Progenitor cell of endocrine pancreas (in vitro differentiated cells): Measurements from ENCODE around the gene EVI2B. TPM values are rescaled to one million over a fixed set of nuclear protein-coding genes. Genes with fewer than 3 reads are reported as not detected.
A peak's percentile ranks its signal among the peaks of the same experiment; 100 is the strongest.

Experiments used
- DNase-seq: peaks from one replicate; pipeline ENCODE4 v3.0.0; 2021; ENCODE audit warnings: low spot score; ENCODE audit not compliant: unreplicated experiment
- H3K27ac Mint-ChIP-seq: 2 replicates; pipeline ENCODE4 v1.8.0; 2021; ENCODE audit warnings: mild to moderate bottlenecking, moderate library complexity, mixed read lengths
- H3K27me3 Mint-ChIP-seq: 2 replicates; pipeline ENCODE4 v1.8.0; 2021; ENCODE audit warnings: mixed read lengths
- H3K36me3 Mint-ChIP-seq: 2 replicates; pipeline ENCODE4 v1.8.0; 2022; ENCODE audit warnings: mixed read lengths; ENCODE audit not compliant: insufficient read depth
- H3K4me1 Mint-ChIP-seq: 2 replicates; pipeline ENCODE4 v1.8.0; 2021; ENCODE audit warnings: low read depth, mixed read lengths
- H3K4me3 Mint-ChIP-seq: 2 replicates; pipeline ENCODE4 v1.8.0; 2021; ENCODE audit warnings: low read depth, mild to moderate bottlenecking, moderate library complexity, mixed read lengths
- H3K9me3 Mint-ChIP-seq: 2 replicates; pipeline ENCODE4 v1.8.0; 2021; ENCODE audit warnings: low read depth, mixed read lengths
- CTCF ChIP-seq: fragments of 200-600 bp; sonication (generic); IDR thresholded peaks from one replicate; pipeline ENCODE4 v1.5.0; 2021; ENCODE audit warnings: antibody characterized with exemption, mild to moderate bottlenecking; ENCODE audit not compliant: unreplicated experiment
- total RNA-seq: library from RNA; stranded (reverse); gene quantifications from 2 replicates; pipeline ENCODE4 v1.2.1, GENCODE V29; 2021

The EVI2B gene
- total RNA-seq, 1 donor from 2014 or later, result not detected

GRCh38 chr17:31339906-31340661, 26.2 kb upstream of the EVI2B start:
- H3K27me3 Mint-ChIP-seq, result no peaks in the 10 kb centered on the region
- peaks cover 14% of the 10 kb centered on the region for H3K36me3 Mint-ChIP-seq
- H3K27ac Mint-ChIP-seq, result peak overlapping the region; percentile 12
- no peaks in the 10 kb centered on the region for H3K9me3 Mint-ChIP-seq
- DNase-seq, result no peak
- H3K4me3 Mint-ChIP-seq, result no peak overlapping the region
- no peak for TF ChIP-seq CTCF
- peaks cover 5% of the 10 kb centered on the region for H3K4me1 Mint-ChIP-seq

GRCh38 chr17:31329221-31329620, 15.4 kb upstream of the EVI2B start:
- no peak for DNase-seq

GRCh38 chr17:31328160-31328535, 14.3 kb upstream of the EVI2B start:
- no peaks in the 10 kb centered on the region for H3K9me3 Mint-ChIP-seq
- no peak for TF ChIP-seq CTCF
- H3K4me3 Mint-ChIP-seq, result no peak overlapping the region
- H3K27ac Mint-ChIP-seq, result peak overlapping the region; percentile 56
- no peak for DNase-seq
- no peaks in the 10 kb centered on the region for H3K4me1 Mint-ChIP-seq
- no peaks in the 10 kb centered on the region for H3K27me3 Mint-ChIP-seq
- H3K36me3 Mint-ChIP-seq, result peaks cover 11% of the 10 kb centered on the region

More at GRCh38 chr17:31329221-31329620, 15.4 kb upstream of the EVI2B start:
- H3K4me1 Mint-ChIP-seq, result no peaks in the 10 kb centered on the region
- no peak for TF ChIP-seq CTCF
- peaks cover 13% of the 10 kb centered on the region for H3K36me3 Mint-ChIP-seq
- no peak overlapping the region for H3K27ac Mint-ChIP-seq
- H3K9me3 Mint-ChIP-seq, result no peaks in the 10 kb centered on the region
- H3K27me3 Mint-ChIP-seq, result no peaks in the 10 kb centered on the region
- no peak overlapping the region for H3K4me3 Mint-ChIP-seq

- peaks cover 13% of the 10 kb centered on the region for H3K36me3 Mint-ChIP-seq
- peak overlapping the region; percentile 56 for H3K27ac Mint-ChIP-seq
- no peaks in the 10 kb centered on the region for H3K4me1 Mint-ChIP-seq
Measured at GRCh38 chr17:31327534-31328159, 13.8 kb upstream of the EVI2B start.

GRCh38 chr17:31323551-31323950, 9.7 kb upstream of the EVI2B start:
- Mint-ChIP-seq H3K27ac (peak overlapping the region; percentile 1), H3K9me3 (no peaks in the 10 kb centered on the region), H3K4me3 (no peak overlapping the region), H3K4me1 (no peaks in the 10 kb centered on the region), H3K36me3 (peaks cover 10% of the 10 kb centered on the region), H3K27me3 (no peaks in the 10 kb centered on the region)
- no peak for TF ChIP-seq CTCF
- DNase-seq, result no peak

More at GRCh38 chr17:31327534-31328159, 13.8 kb upstream of the EVI2B start:
- no peaks in the 10 kb centered on the region for H3K9me3 Mint-ChIP-seq
- H3K4me3 Mint-ChIP-seq, result no peak overlapping the region
- no peaks in the 10 kb centered on the region for H3K27me3 Mint-ChIP-seq
- TF ChIP-seq CTCF, result no peak
- no peak for DNase-seq
